Measurements from ENCODE around the gene CAPN12.

CAPN12 gene

GRCh38 chr19:38709671-38710415 is 34.4 kb downstream of the CAPN12 start:
- no peak for DNase-seq (ENCODE audit: low read depth)

- no peak for DNase-seq (ENCODE audit: low read depth)
These were observed 35.2 kb downstream of the CAPN12 start for GRCh38 chr19:38709119-38709518.

- no peak for DNase-seq (ENCODE audit: low read depth)
These were observed 35.8 kb downstream of the CAPN12 start for GRCh38 chr19:38708413-38709024.

GRCh38 chr19:38707512-38708114 is 36.7 kb downstream of the CAPN12 start:
- no peak for DNase-seq (ENCODE audit: low read depth)

- DNase-seq (ENCODE audit: low read depth): no peak
These were observed 37.3 kb downstream of the CAPN12 start for GRCh38 chr19:38706792-38707511.

- DNase-seq (ENCODE audit: low read depth): no peak
These were observed 38.9 kb downstream of the CAPN12 start for GRCh38 chr19:38705197-38706019.

GRCh38 chr19:38704488-38705026 is 39.7 kb downstream of the CAPN12 start:
- no peak for DNase-seq (ENCODE audit: low read depth)

- DNase-seq (ENCODE audit: low read depth): no peak
These were observed 40.8 kb downstream of the CAPN12 start for GRCh38 chr19:38703509-38703908.

GRCh38 chr19:38702278-38702677 is 42.0 kb downstream of the CAPN12 start:
- DNase-seq (ENCODE audit: low read depth): no peak

GRCh38 chr19:38701455-38702063 is 42.7 kb downstream of the CAPN12 start:
- DNase-seq (ENCODE audit: low read depth): no peak

GRCh38 chr19:38700902-38701454 is 43.3 kb downstream of the CAPN12 start:
- no peak for DNase-seq (ENCODE audit: low read depth)

- no peak for DNase-seq (ENCODE audit: low read depth)
These were observed 43.8 kb downstream of the CAPN12 start for GRCh38 chr19:38700350-38700901.

GRCh38 chr19:38699647-38700349 is 44.5 kb downstream of the CAPN12 start:
- no peak for DNase-seq (ENCODE audit: low read depth)

- no peak for DNase-seq (ENCODE audit: low read depth)
These were observed 45.3 kb downstream of the CAPN12 start for GRCh38 chr19:38699027-38699346.

GRCh38 chr19:38698225-38699026 is 45.8 kb downstream of the CAPN12 start:
- no peak for DNase-seq (ENCODE audit: low read depth)

- no peak for DNase-seq (ENCODE audit: low read depth)
These were observed 46.6 kb downstream of the CAPN12 start for GRCh38 chr19:38697641-38698071.

GRCh38 chr19:38697197-38697596 is 47.1 kb downstream of the CAPN12 start:
- DNase-seq (ENCODE audit: low read depth): no peak

GRCh38 chr19:38696729-38697055 is 47.6 kb downstream of the CAPN12 start:
- DNase-seq (ENCODE audit: low read depth): no peak

All from GM04503 (cell line).